PFSK-1 (cell line): ENCODE data around the gene INPP4B.

Experiments
- FOXP2 ChIP-seq: optimal IDR thresholded peaks from 2 replicates; pipeline ENCODE3; 2011; ENCODE audit warnings: borderline replicate concordance, control low read depth, inconsistent platforms; ENCODE audit not compliant: insufficient read depth; ENCODE audit errors: extremely low read length, extremely low read depth
- POLR2AphosphoS5 ChIP-seq: IDR thresholded peaks from 2 replicates; pipeline ENCODE4 v1.6.1; 2012; ENCODE audit warnings: low read depth, mild to moderate bottlenecking, control low read depth, low read length, moderate library complexity
- SIN3A ChIP-seq: IDR thresholded peaks from 2 replicates; pipeline ENCODE4 v1.6.1; 2012; ENCODE audit warnings: mild to moderate bottlenecking, low read length, moderate library complexity, borderline replicate concordance; ENCODE audit not compliant: insufficient read depth
- TAF1 ChIP-seq: IDR thresholded peaks from 2 replicates; pipeline ENCODE4 v1.6.1; 2012; ENCODE audit warnings: low read length, control low read depth, borderline replicate concordance; ENCODE audit not compliant: insufficient read depth
- TF ChIP-seq, protein P1 (sequence below), 2 experiments: IDR thresholded peaks; 2 replicates each; pipeline versions ENCODE4 v1.6.1 to v1.8.0; 2011 to 2012; ENCODE audit warnings: low read depth in 2 of 2, low read length in 2 of 2, control low read depth in 1 of 2, inconsistent platforms in 1 of 2, mild to moderate bottlenecking in 1 of 2, moderate library complexity in 1 of 2; ENCODE audit not compliant: insufficient read depth in 1 of 2

The INPP4B gene

DNA sequence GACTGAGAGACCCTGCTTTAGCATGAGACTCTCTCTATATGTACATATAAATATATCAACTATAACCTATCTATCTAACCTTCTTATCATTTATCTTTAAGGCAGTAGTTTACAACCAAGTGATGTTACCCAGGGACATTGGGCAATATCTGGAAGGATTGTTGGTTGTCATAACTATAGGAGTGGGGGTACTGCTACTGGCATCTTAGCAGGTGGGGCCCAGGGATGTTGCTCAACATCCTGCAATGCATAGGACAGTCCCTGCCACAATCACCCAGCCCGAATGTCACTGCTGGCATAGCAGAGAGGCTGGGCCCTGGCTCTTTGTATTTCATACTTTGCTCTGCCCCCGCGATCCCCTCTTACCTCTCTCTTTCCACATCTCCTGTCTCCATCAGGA is 812.0 kb downstream of the INPP4B start:
- TF ChIP-seq FOXP2 (no peak), SIN3A (no peak)

DNA sequence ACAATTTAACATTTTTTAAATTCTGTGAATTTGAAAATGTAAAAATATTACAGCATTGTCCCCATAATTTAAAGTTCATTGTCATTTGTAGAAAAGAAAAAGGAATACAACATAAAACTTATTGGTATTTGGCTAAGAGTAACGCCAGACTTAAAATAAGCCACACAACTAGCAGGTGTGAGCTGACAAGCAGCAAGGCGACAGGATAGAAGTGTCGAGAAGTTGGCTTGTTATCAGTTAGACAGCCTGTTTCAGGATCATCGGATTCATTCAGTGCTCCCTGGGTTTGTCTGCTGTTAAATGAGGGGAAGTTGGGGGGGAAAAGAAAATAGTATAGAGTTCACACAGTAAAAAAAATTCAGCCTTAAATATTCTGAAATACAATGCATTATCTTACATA is 816.1 kb downstream of the INPP4B start:
- TF ChIP-seq POLR2AphosphoS5 = no peak
- TF ChIP-seq, protein P1, sequence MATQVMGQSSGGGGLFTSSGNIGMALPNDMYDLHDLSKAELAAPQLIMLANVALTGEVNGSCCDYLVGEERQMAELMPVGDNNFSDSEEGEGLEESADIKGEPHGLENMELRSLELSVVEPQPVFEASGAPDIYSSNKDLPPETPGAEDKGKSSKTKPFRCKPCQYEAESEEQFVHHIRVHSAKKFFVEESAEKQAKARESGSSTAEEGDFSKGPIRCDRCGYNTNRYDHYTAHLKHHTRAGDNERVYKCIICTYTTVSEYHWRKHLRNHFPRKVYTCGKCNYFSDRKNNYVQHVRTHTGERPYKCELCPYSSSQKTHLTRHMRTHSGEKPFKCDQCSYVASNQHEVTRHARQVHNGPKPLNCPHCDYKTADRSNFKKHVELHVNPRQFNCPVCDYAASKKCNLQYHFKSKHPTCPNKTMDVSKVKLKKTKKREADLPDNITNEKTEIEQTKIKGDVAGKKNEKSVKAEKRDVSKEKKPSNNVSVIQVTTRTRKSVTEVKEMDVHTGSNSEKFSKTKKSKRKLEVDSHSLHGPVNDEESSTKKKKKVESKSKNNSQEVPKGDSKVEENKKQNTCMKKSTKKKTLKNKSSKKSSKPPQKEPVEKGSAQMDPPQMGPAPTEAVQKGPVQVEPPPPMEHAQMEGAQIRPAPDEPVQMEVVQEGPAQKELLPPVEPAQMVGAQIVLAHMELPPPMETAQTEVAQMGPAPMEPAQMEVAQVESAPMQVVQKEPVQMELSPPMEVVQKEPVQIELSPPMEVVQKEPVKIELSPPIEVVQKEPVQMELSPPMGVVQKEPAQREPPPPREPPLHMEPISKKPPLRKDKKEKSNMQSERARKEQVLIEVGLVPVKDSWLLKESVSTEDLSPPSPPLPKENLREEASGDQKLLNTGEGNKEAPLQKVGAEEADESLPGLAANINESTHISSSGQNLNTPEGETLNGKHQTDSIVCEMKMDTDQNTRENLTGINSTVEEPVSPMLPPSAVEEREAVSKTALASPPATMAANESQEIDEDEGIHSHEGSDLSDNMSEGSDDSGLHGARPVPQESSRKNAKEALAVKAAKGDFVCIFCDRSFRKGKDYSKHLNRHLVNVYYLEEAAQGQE (IDR thresholded peaks at IDR 0.05; ENCODE audit: insufficient read depth in 1 of 2, low read depth in 2 of 2, low read length in 2 of 2) = no peak
- TF ChIP-seq SIN3A = no peak
- TF ChIP-seq FOXP2 = no peak
- no peak for TF ChIP-seq TAF1

GRCh38 chr4:142021761-142022160 is 824.3 kb downstream of the INPP4B start:
- TF ChIP-seq, protein P1 (IDR thresholded peaks at IDR 0.05; ENCODE audit: insufficient read depth in 1 of 2, low read depth in 2 of 2, low read length in 2 of 2) = no peak
- no peak for TF ChIP-seq POLR2AphosphoS5
- TF ChIP-seq SIN3A = no peak
- TF ChIP-seq TAF1 = no peak
- no peak for TF ChIP-seq FOXP2

GRCh38 chr4:142021181-142021580 is 824.9 kb downstream of the INPP4B start:
- TF ChIP-seq SIN3A (no peak), TAF1 (no peak), POLR2AphosphoS5 (no peak), FOXP2 (no peak)
- TF ChIP-seq, protein P1 (IDR thresholded peaks at IDR 0.05; ENCODE audit: insufficient read depth in 1 of 2, low read depth in 2 of 2, low read length in 2 of 2) = no peak

DNA sequence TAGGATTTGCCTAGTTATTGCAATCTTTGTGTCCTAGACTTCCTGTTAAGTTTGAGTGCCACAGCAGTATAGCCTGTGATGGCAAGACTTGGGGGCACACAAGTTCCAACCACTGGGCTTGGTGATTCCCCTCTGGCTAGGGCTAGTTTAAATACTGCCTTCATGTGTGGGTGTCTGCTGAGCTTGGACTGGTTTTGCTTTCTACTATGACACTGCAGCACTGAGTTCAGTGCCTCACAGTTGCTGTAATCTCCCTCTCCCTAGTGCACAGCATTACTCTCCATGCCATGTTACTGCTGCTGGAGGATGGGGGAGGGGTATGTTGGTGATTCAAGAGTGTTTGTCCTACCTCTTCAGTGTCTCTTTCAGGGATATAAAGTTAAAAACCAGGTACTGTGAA is 830.1 kb downstream of the INPP4B start:
- no peak for TF ChIP-seq TAF1
- no peak for TF ChIP-seq SIN3A
- no peak for TF ChIP-seq POLR2AphosphoS5
- no peak for TF ChIP-seq FOXP2
- TF ChIP-seq, protein P1 (IDR thresholded peaks at IDR 0.05; ENCODE audit: insufficient read depth in 1 of 2, low read depth in 2 of 2, low read length in 2 of 2) = no peak

GRCh38 chr4:142009751-142010150 is 836.4 kb downstream of the INPP4B start:
- TF ChIP-seq FOXP2 = no peak
- no peak for TF ChIP-seq POLR2AphosphoS5
